H1 (cell line): ENCODE results near the gene GALNT18. TPM values are rescaled to one million over a fixed set of nuclear protein-coding genes. Genes with fewer than 3 reads are reported as not detected.

Source experiments
- CTCF ChIA-PET: fragments of 300-600 bp; sonication (Branson Sonifier 250); formaldehyde crosslinking; loops from one replicate; lab custom pipeline; 2021; ENCODE audit not compliant: partially characterized antibody; lab: Charles Lee
- POLR2A ChIA-PET: fragments of 300-600 bp; sonication (Branson Sonifier 250); formaldehyde crosslinking; loops from one replicate; lab custom pipeline; 2021; ENCODE audit warnings: inconsistent platforms; ENCODE audit not compliant: partially characterized antibody; lab: Charles Lee
- DNase-seq, 2 experiments: peaks; one replicate each; pipeline versions ENCODE4 v3.0.0 to v3.0.0-alpha.2; 2010 to 2022; ENCODE audit warnings: low spot score in 2 of 2, low read depth in 1 of 2, mixed read lengths in 1 of 2
- FAIRE-seq: peaks from 2 replicates; lab custom pipeline; 2011; peaks lifted over from hg19 to GRCh38; lab: Jason Lieb, UNC
- H2AFZ ChIP-seq: 2 replicates; pipeline ENCODE4 v1.8.1; 2012; ENCODE audit warnings: low read length, inconsistent platforms
- H2AK5ac ChIP-seq: 2 replicates; pipeline ENCODE4 v1.6.1; 2013; ENCODE audit warnings: low read depth, low read length
- H2BK120ac ChIP-seq: replicated peaks from 2 replicates; pipeline ENCODE3; 2013; ENCODE audit warnings: low read depth, low read length, inconsistent platforms
- H2BK12ac ChIP-seq: 2 replicates; pipeline ENCODE4 v1.6.1; 2013; ENCODE audit warnings: low read depth, low read length
- H2BK15ac ChIP-seq: 2 replicates; pipeline ENCODE4 v1.6.1; 2013; ENCODE audit warnings: low read length
- H2BK20ac ChIP-seq: 2 replicates; pipeline ENCODE4 v1.6.1; 2013; ENCODE audit warnings: low read length
- H2BK5ac ChIP-seq: 2 replicates; pipeline ENCODE4 v1.6.1; 2013; ENCODE audit warnings: low read depth, low read length
- H3K14ac ChIP-seq: 2 replicates; pipeline ENCODE4 v1.6.1; 2013; ENCODE audit warnings: inconsistent platforms; ENCODE audit not compliant: insufficient read length
- H3K18ac ChIP-seq: 2 replicates; pipeline ENCODE4 v1.6.1; 2013; ENCODE audit warnings: low read length; ENCODE audit errors: extremely low read depth
- H3K23ac ChIP-seq: 2 replicates; pipeline ENCODE4 v1.6.1; 2013; ENCODE audit warnings: inconsistent platforms; ENCODE audit not compliant: insufficient read length
- H3K23me2 ChIP-seq: 2 replicates; pipeline ENCODE4 v1.6.1; 2013; ENCODE audit warnings: low read depth, low read length
- H3K27ac ChIP-seq: 2 replicates; pipeline ENCODE4 v1.6.1; 2011; ENCODE audit warnings: low read depth, low read length, inconsistent platforms
- H3K27me3 ChIP-seq, 4 experiments: replicated peaks in 1 of 4; 1 replicate in 1 of 4; 2 replicates in 3 of 4; pipeline versions ENCODE4 v1.6.1 to v1.8.1; 2011 to 2013; ENCODE audit warnings: low read length in 3 of 4, mild to moderate bottlenecking in 3 of 4, inconsistent platforms in 2 of 4, mixed read lengths in 2 of 4, moderate library complexity in 1 of 4; ENCODE audit not compliant: control insufficient read depth in 3 of 4, insufficient read depth in 3 of 4; ENCODE audit errors: extremely low read depth in 1 of 4
- H3K36me3 ChIP-seq, 4 experiments: 2 replicates each; pipeline versions ENCODE4 v1.6.1 to v1.8.1; 2011 to 2013; ENCODE audit warnings: mild to moderate bottlenecking in 4 of 4, low read length in 3 of 4, moderate library complexity in 2 of 4, control low read depth in 1 of 4, inconsistent platforms in 1 of 4; ENCODE audit not compliant: insufficient read depth in 4 of 4, control insufficient read depth in 2 of 4
- H3K4ac ChIP-seq: replicated peaks from 2 replicates; pipeline ENCODE3; 2013; ENCODE audit warnings: low read length, low read depth, mixed read lengths, inconsistent platforms; ENCODE audit not compliant: insufficient read length
- H3K4me1 ChIP-seq, 4 experiments: replicated peaks in 1 of 4; 1 replicate in 1 of 4; 2 replicates in 3 of 4; pipeline versions ENCODE4 v1.6.1 to v1.8.1; 2011 to 2013; ENCODE audit warnings: low read length in 3 of 4, inconsistent platforms in 2 of 4, mixed read lengths in 1 of 4; ENCODE audit not compliant: insufficient read depth in 4 of 4, control insufficient read depth in 3 of 4
- H3K4me2 ChIP-seq, 2 experiments: 2 replicates each; pipeline versions ENCODE4 v1.6.1 to v1.8.1; 2011 to 2013; ENCODE audit warnings: low read depth in 2 of 2, low read length in 2 of 2, control low read depth in 1 of 2, inconsistent platforms in 1 of 2, mild to moderate bottlenecking in 1 of 2; ENCODE audit not compliant: insufficient read depth in 1 of 2
- H3K4me3 ChIP-seq, 4 experiments: fragments of 200-600, 300-600 bp in 1 of 4; sonication (generic), shearing (Covaris generic), sonication (Bioruptor Twin) in 1 of 4; 2 replicates each; pipeline versions ENCODE4 v1.5.1 to v1.8.1; 2011 to 2016; ENCODE audit warnings: low read length in 4 of 4, low read depth in 3 of 4, control low read depth in 2 of 4, inconsistent platforms in 2 of 4, mild to moderate bottlenecking in 2 of 4, mixed read lengths in 1 of 4, moderate library complexity in 1 of 4; ENCODE audit not compliant: insufficient read depth in 2 of 4; ENCODE audit errors: extremely low read depth in 1 of 4
- H3K56ac ChIP-seq: replicated peaks from 2 replicates; pipeline ENCODE3; 2013; ENCODE audit warnings: low read depth, mild to moderate bottlenecking, mixed read lengths, low read length, inconsistent platforms; ENCODE audit not compliant: insufficient read length
- H3K79me1 ChIP-seq: 2 replicates; pipeline ENCODE4 v1.6.1; 2013; ENCODE audit warnings: low read depth, low read length, control low read depth
- H3K79me2 ChIP-seq, 2 experiments: 2 replicates each; pipeline versions ENCODE4 v1.6.1 to v1.8.1; 2012 to 2013; ENCODE audit warnings: low read length in 2 of 2, mild to moderate bottlenecking in 2 of 2, inconsistent platforms in 1 of 2; ENCODE audit not compliant: insufficient read depth in 2 of 2, control insufficient read depth in 1 of 2
- H3K9ac ChIP-seq, 4 experiments: replicated peaks in 1 of 4; 1 replicate in 1 of 4; 2 replicates in 3 of 4; pipeline versions ENCODE4 v1.6.1 to v1.8.1; 2011 to 2013; ENCODE audit warnings: low read depth in 3 of 4, low read length in 3 of 4, control low read depth in 2 of 4, mild to moderate bottlenecking in 2 of 4, moderate library complexity in 2 of 4, inconsistent platforms in 1 of 4; ENCODE audit errors: extremely low read depth in 1 of 4
- H3K9me3 ChIP-seq, 2 experiments: 2 replicates each; pipeline versions ENCODE4 v1.6.1 to v1.8.1; 2012 to 2013; ENCODE audit warnings: mild to moderate bottlenecking in 2 of 2, moderate library complexity in 2 of 2, control low read depth in 1 of 2, inconsistent platforms in 1 of 2, low read depth in 1 of 2, low read length in 1 of 2, mixed read lengths in 1 of 2; ENCODE audit not compliant: insufficient read depth in 2 of 2
- H4K20me1 ChIP-seq, 2 experiments: replicated peaks in 1 of 2; 2 replicates each; pipeline versions ENCODE3 to v1.8.1; 2011 to 2013; ENCODE audit warnings: inconsistent platforms in 2 of 2, low read length in 2 of 2, mild to moderate bottlenecking in 1 of 2; ENCODE audit not compliant: insufficient read depth in 2 of 2, control insufficient read depth in 1 of 2
- H4K5ac ChIP-seq: 2 replicates; pipeline ENCODE4 v1.6.1; 2013; ENCODE audit warnings: low read length, low read depth, mixed read lengths, inconsistent platforms; ENCODE audit not compliant: insufficient read length
- H4K8ac ChIP-seq: 2 replicates; pipeline ENCODE4 v1.8.0; 2013; ENCODE audit warnings: mild to moderate bottlenecking, moderate library complexity, low read length, inconsistent platforms; ENCODE audit not compliant: insufficient read depth; ENCODE audit errors: extremely low read depth
- H4K91ac ChIP-seq: replicated peaks from 2 replicates; pipeline ENCODE3; 2013; ENCODE audit warnings: low read length, mixed read lengths, inconsistent platforms; ENCODE audit not compliant: insufficient read length
- BCL11A ChIP-seq, 2 experiments: IDR thresholded peaks; one replicate each; pipeline ENCODE4 v1.6.1; 2011; ENCODE audit warnings: low read depth in 2 of 2, low read length in 2 of 2, mild to moderate bottlenecking in 2 of 2
- EP300 ChIP-seq, 2 experiments: IDR thresholded peaks; 1 replicate in 1 of 2; 2 replicates in 1 of 2; pipeline ENCODE4 v1.6.1; 2011 to 2012; ENCODE audit warnings: low read depth in 2 of 2, low read length in 2 of 2, mild to moderate bottlenecking in 2 of 2, borderline replicate concordance in 1 of 2, inconsistent platforms in 1 of 2, moderate library complexity in 1 of 2
- EZH2 ChIP-seq: fragments of 200-600 bp; sonication (generic); IDR thresholded peaks from 2 replicates; pipeline ENCODE4 v1.7.1; 2012; ENCODE audit warnings: low read depth, mild to moderate bottlenecking, moderate library complexity, low read length, inconsistent platforms; ENCODE audit not compliant: severe bottlenecking
- GABPA ChIP-seq: IDR thresholded peaks from 2 replicates; pipeline ENCODE4 v1.6.1; 2011; ENCODE audit warnings: mild to moderate bottlenecking, low read length, moderate library complexity, borderline replicate concordance; ENCODE audit not compliant: insufficient read depth
- HDAC6 ChIP-seq: IDR thresholded peaks from one replicate; pipeline ENCODE4 v1.7.1; 2012; ENCODE audit warnings: low read depth, mild to moderate bottlenecking, inconsistent platforms, low read length, moderate library complexity
- JUN ChIP-seq: IDR thresholded peaks from 2 replicates; pipeline ENCODE4 v1.6.1; 2011; ENCODE audit warnings: low read depth, mild to moderate bottlenecking, improper control_type of control experiment, low read length
- NRF1 ChIP-seq: IDR thresholded peaks from 2 replicates; pipeline ENCODE4 v1.6.1; 2011; ENCODE audit warnings: mild to moderate bottlenecking, low read depth, low read length, improper control_type of control experiment
- RXRA ChIP-seq: IDR thresholded peaks from 2 replicates; pipeline ENCODE4 v1.6.1; 2011; ENCODE audit warnings: low read depth, mild to moderate bottlenecking, low read length, moderate library complexity; ENCODE audit not compliant: insufficient read depth
- SAP30 ChIP-seq: fragments of 300-600 bp; sonication (generic); IDR thresholded peaks from 2 replicates; pipeline ENCODE4 v1.7.1; 2012; ENCODE audit warnings: low read length, moderate library complexity, mild to moderate bottlenecking, inconsistent platforms; ENCODE audit not compliant: insufficient read depth, insufficient replicate concordance
- YY1 ChIP-seq: IDR thresholded peaks from 2 replicates; pipeline ENCODE4 v1.6.1; 2011; ENCODE audit warnings: low read depth, mild to moderate bottlenecking, low read length
- WGBS, 2 experiments: shearing (Covaris generic) in 1 of 2; methylation state at CpG; one replicate each; pipeline versions ENCODE4 v1.1.6 to v1.1.7; 2013 to 2015; ENCODE audit warnings: low lambda C conversion rate in 2 of 2, mixed read lengths in 2 of 2, inconsistent platforms in 1 of 2, low coverage in 1 of 2, missing lambda C conversion rate in 1 of 2; ENCODE audit not compliant: insufficient replicate concordance in 2 of 2, insufficient coverage in 1 of 2, insufficient read length in 1 of 2; ENCODE audit errors: extremely low coverage in 1 of 2, missing lambda C conversion rate in 1 of 2; 5-methylcytosine and 5-hydroxymethylcytosine counted together
- polyA plus RNA-seq, 7 experiments: library from polyadenylated mRNA; depleted of rRNA in 3 of 7; stranded (reverse) in 5 of 7; unstranded in 2 of 7; fragments of >200 nt in 5 of 7; fragments of 200-250 nt in 2 of 7; gene quantifications; 1 replicate in 5 of 7; 2 replicates in 1 of 7; 4 replicates in 1 of 7; pipeline versions ENCODE4 v1.2.1 to v1.2.3, GENCODE V29; 2011 to 2013; ENCODE audit warnings: missing spikeins in 2 of 7, mixed read lengths in 2 of 7
- total RNA-seq: library from RNA; stranded (reverse); fragmentation: NEBNext Ultra II Directional; extraction: Animal tissue kit (Norgen Biotek cat#: 25700); gene quantifications from 2 replicates; pipeline ENCODE4 v1.2.1, GENCODE V29; 2021
- TF ChIP-seq, protein P1 (sequence below): IDR thresholded peaks from 2 replicates; pipeline ENCODE4 v1.6.1; 2011; ENCODE audit warnings: low read depth, mild to moderate bottlenecking, low read length; ENCODE audit not compliant: insufficient read depth
- TF ChIP-seq, protein P2 (sequence below): IDR thresholded peaks from 2 replicates; pipeline ENCODE4 v1.6.1; 2011; ENCODE audit warnings: low read length, improper control_type of control experiment

Gene GALNT18
- total and polyA plus RNA-seq, 2 of the 8 experiments (the other 6 are each of a cell fraction or from before 2014, with no cell fraction given): 6.0 to 9.4 TPM

DNA sequence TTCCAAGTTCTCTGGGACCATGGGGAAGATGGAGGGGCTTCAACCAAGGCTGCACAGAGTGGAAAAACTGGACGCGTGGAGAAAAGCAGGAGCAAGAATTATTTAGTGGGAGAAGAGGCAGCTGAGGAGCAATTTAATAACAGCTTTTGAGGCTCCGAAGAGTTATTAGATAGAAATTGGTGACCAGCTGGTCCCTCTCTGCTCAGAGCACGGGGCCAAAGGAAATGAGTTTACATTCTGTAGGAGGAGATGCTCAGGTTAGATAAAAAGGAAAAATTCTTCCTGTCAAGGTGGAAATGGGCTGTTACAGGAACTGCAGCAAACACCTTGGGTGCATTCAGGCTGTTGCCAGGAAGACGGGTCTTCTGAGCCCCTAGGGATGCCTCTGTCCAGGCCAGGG is 47.0 kb upstream of the GALNT18 start:
- Histone ChIP-seq H3K9ac (no peak overlapping the region), H2BK12ac (no peak overlapping the region), H3K18ac (no peak overlapping the region), H4K20me1 (no peaks in the 10 kb centered on the region), H2BK120ac (no peak overlapping the region), H4K8ac (no peak overlapping the region), H3K36me3 (no peaks in the 10 kb centered on the region), H2AK5ac (no peak overlapping the region), H3K79me1 (no peaks in the 10 kb centered on the region), H3K27me3 (no peaks in the 10 kb centered on the region), H3K4me3 (no peak overlapping the region), H3K27ac (no peak overlapping the region), H3K4ac (no peak overlapping the region), H3K14ac (no peak overlapping the region), H3K79me2 (no peaks in the 10 kb centered on the region), H2BK15ac (no peak overlapping the region), H4K91ac (no peak overlapping the region), H3K4me1 (peaks cover 0 to 5% (median under 1%) of the 10 kb centered on the region in 4 experiments; a peak in 2 of 7 replicates), H2BK5ac (no peak overlapping the region), H3K23me2 (no peaks in the 10 kb centered on the region), H4K5ac (no peak overlapping the region), H3K9me3 (peaks cover 3 to 12% of the 10 kb centered on the region in 2 experiments; a peak in 2 of 4 replicates), H3K4me2 (no peak overlapping the region), H2BK20ac (no peak overlapping the region), H2AFZ (no peak overlapping the region), H3K56ac (no peak overlapping the region), H3K23ac (no peak overlapping the region)
- WGBS, 2 experiments: 83% methylated on average over 5 of the region's 5 CpGs; no CpG with 5 or more reads in 1 of the 2 experiments
- ChIA-PET POLR2A (no interaction called here), CTCF (interaction anchor here (0.8 to 3.7 kb wide), 5 partner anchors 9 to 169 kb away, joined by 3 to 19 read pairs (median 3); no protein-coding TSS in a partner anchor)
- no peak for FAIRE-seq
- no peak for DNase-seq
- no peak for TF ChIP-seq RXRA
- TF ChIP-seq, protein P1, sequence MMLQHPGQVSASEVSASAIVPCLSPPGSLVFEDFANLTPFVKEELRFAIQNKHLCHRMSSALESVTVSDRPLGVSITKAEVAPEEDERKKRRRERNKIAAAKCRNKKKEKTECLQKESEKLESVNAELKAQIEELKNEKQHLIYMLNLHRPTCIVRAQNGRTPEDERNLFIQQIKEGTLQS: no peak
- TF ChIP-seq JUN: no peak
- no peak for TF ChIP-seq EZH2
- no peak for TF ChIP-seq NRF1
- TF ChIP-seq GABPA: no peak
- TF ChIP-seq EP300 (IDR thresholded peaks at IDR 0.05; ENCODE audit: borderline replicate concordance in 1 of 2, low read depth in 2 of 2, low read length in 2 of 2): no peak
- TF ChIP-seq SAP30: no peak
- TF ChIP-seq, protein P2, sequence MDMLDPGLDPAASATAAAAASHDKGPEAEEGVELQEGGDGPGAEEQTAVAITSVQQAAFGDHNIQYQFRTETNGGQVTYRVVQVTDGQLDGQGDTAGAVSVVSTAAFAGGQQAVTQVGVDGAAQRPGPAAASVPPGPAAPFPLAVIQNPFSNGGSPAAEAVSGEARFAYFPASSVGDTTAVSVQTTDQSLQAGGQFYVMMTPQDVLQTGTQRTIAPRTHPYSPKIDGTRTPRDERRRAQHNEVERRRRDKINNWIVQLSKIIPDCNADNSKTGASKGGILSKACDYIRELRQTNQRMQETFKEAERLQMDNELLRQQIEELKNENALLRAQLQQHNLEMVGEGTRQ: no peak
- no peak for TF ChIP-seq YY1
- TF ChIP-seq HDAC6: no peak
- no peak for TF ChIP-seq BCL11A (IDR thresholded peaks at IDR 0.05; ENCODE audit: low read depth in 2 of 2, low read length in 2 of 2)
